Ishikawa (cell line): ENCODE measurements around the gene MSRB3.
A peak's percentile ranks its signal among the peaks of the same experiment; 100 is the strongest.

Experiments used
- EP300 ChIP-seq: IDR thresholded peaks from 2 replicates; pipeline ENCODE4 v1.6.1; 2012; ENCODE audit warnings: borderline replicate concordance
- FOXM1 ChIP-seq: IDR thresholded peaks from 2 replicates; pipeline ENCODE4 v1.6.1; 2012; ENCODE audit warnings: low read depth, borderline replicate concordance
- RAD21 ChIP-seq: IDR thresholded peaks from 2 replicates; pipeline ENCODE4 v1.6.1; 2012; ENCODE audit warnings: low read depth
- REST ChIP-seq: IDR thresholded peaks from 2 replicates; pipeline ENCODE4 v1.6.1; 2012; ENCODE audit warnings: low read depth, mild to moderate bottlenecking

GRCh38 chr12:65232476-65233077, 45.9 kb upstream of the MSRB3 start:
- TF ChIP-seq REST (no peak), FOXM1 (no peak), EP300 (no peak), RAD21 (peak; percentile 43)
